Measurements from ENCODE around the gene CALHM6. TPM values are rescaled to one million over a fixed set of nuclear protein-coding genes. Genes with fewer than 3 reads are reported as not detected.

The CALHM6 gene
- total RNA-seq, 1 experiment from 2014 or later, result not detected

DNA sequence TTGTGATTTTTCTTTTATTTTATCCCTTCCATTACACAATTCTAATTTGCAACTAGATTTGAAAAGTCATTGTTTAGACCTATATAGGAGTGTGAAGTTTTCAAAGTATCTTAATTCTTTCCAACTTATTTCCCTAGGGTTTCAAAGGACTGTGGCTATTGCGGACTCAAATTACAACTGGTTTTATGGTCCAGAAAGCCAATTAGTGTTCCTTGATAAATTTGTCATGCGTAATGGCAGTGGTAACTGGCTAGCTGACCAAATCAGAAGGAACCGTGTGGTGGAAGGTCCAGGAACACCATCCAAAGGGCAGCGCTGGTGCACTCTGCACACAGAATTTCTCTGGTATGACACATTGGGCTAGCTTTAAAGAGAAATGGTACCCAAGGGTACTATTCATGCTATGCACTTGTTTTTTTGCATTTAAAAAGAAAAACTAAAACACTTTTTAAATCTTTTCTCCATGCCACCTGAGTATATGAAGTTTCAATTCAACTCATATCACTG, 27.9 kb upstream of the CALHM6 start:
- CTCF ChIA-PET, result no interaction called here
- H3K36me3 Mint-ChIP-seq (ENCODE audit: insufficient read depth, unreplicated experiment), result no peaks in the 10 kb centered on the region
- Histone ChIP-seq H3K36me3 (ENCODE audit: control insufficient read depth, insufficient read depth, low read length) (no peaks in the 10 kb centered on the region), H3K4me1 (no peaks in the 10 kb centered on the region), H3K9me3 (no peaks in the 10 kb centered on the region), H3K4me3 (ENCODE audit: low read depth, low read length) (no peak overlapping the region), H3K27me3 (replicated peaks; ENCODE audit: control insufficient read depth, insufficient read depth, low read length) (no peaks in the 10 kb centered on the region; the same call in 1 of the 2 replicates)
- H3K4me1 Mint-ChIP-seq (ENCODE audit: low read depth, unreplicated experiment), result no peaks in the 10 kb centered on the region
- intact Hi-C loops (cut with micrococcal nuclease; ENCODE audit: unreplicated experiment), result no loop called here
- no TSS peak for BruUV-seq (replicated peaks)
- TF ChIP-seq, protein P1, sequence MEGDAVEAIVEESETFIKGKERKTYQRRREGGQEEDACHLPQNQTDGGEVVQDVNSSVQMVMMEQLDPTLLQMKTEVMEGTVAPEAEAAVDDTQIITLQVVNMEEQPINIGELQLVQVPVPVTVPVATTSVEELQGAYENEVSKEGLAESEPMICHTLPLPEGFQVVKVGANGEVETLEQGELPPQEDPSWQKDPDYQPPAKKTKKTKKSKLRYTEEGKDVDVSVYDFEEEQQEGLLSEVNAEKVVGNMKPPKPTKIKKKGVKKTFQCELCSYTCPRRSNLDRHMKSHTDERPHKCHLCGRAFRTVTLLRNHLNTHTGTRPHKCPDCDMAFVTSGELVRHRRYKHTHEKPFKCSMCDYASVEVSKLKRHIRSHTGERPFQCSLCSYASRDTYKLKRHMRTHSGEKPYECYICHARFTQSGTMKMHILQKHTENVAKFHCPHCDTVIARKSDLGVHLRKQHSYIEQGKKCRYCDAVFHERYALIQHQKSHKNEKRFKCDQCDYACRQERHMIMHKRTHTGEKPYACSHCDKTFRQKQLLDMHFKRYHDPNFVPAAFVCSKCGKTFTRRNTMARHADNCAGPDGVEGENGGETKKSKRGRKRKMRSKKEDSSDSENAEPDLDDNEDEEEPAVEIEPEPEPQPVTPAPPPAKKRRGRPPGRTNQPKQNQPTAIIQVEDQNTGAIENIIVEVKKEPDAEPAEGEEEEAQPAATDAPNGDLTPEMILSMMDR (IDR thresholded peaks at IDR 0.05; ENCODE audit: insufficient read depth in 1 of 2, low read depth in 1 of 2, low read length in 1 of 2, severe bottlenecking in 1 of 2, unreplicated experiment in 1 of 2), result no peak
- peaks cover 3% of the 10 kb centered on the region for H3K27me3 Mint-ChIP-seq (ENCODE audit: insufficient read depth, unreplicated experiment)
- POLR2A ChIA-PET, result no interaction called here
- H3K9me3 Mint-ChIP-seq (ENCODE audit: unreplicated experiment), result no peaks in the 10 kb centered on the region
- H3K27ac Mint-ChIP-seq (ENCODE audit: unreplicated experiment), result no peak overlapping the region
- H3K4me3 Mint-ChIP-seq (ENCODE audit: unreplicated experiment), result no peak overlapping the region
- no peak for DNase-seq

DNA sequence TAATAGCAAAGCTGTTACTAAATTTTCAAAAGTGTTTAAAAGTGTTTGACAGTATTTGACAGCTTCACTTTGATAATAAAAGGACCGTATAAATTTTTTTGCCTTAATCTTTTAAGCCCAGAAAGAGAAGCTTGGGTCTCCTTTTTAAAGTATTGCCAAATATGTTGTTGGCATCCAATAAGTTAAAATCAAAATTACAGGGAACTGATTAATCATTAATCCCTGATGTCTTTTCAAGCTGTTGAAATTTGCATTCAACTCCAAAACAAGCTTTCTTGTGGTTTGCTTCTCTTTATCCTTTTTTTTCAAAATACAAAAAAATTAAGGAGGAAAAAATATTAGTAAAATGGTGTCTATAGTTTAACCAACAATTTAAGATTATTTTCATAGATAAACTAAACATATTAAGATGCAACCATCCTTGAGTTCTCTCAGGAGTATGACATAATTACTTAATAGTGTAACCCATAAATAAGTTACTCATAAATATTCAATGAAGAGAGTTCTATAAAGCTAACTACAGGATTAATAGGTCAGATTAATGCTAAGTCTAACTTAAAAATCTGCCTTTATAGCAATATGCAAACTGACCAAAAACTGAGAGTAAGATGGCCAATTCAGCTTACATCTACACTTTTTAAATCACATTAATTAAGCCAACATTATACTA, 27.0 kb upstream of the CALHM6 start:
- POLR2A ChIA-PET, result no interaction called here
- BruUV-seq (replicated peaks), result no TSS peak
- no peaks in the 10 kb centered on the region for H3K9me3 Mint-ChIP-seq (ENCODE audit: unreplicated experiment)
- Histone ChIP-seq H3K4me1 (no peaks in the 10 kb centered on the region), H3K36me3 (ENCODE audit: control insufficient read depth, insufficient read depth, low read length) (no peaks in the 10 kb centered on the region), H3K27me3 (replicated peaks; ENCODE audit: control insufficient read depth, insufficient read depth, low read length) (no peaks in the 10 kb centered on the region; the same call in 1 of the 2 replicates), H3K9me3 (no peaks in the 10 kb centered on the region), H3K4me3 (ENCODE audit: low read depth, low read length) (no peak overlapping the region)
- H3K4me1 Mint-ChIP-seq (ENCODE audit: low read depth, unreplicated experiment), result no peaks in the 10 kb centered on the region
- peaks cover 3% of the 10 kb centered on the region for H3K27me3 Mint-ChIP-seq (ENCODE audit: insufficient read depth, unreplicated experiment)
- DNase-seq, result no peak
- no peak overlapping the region for H3K4me3 Mint-ChIP-seq (ENCODE audit: unreplicated experiment)
- intact Hi-C loops (cut with micrococcal nuclease; ENCODE audit: unreplicated experiment), result no loop called here
- TF ChIP-seq, protein P1 (IDR thresholded peaks at IDR 0.05; ENCODE audit: insufficient read depth in 1 of 2, low read depth in 1 of 2, low read length in 1 of 2, severe bottlenecking in 1 of 2, unreplicated experiment in 1 of 2), result no peak
- CTCF ChIA-PET, result no interaction called here
- no peaks in the 10 kb centered on the region for H3K36me3 Mint-ChIP-seq (ENCODE audit: insufficient read depth, unreplicated experiment)
- H3K27ac Mint-ChIP-seq (ENCODE audit: unreplicated experiment), result no peak overlapping the region

DNA sequence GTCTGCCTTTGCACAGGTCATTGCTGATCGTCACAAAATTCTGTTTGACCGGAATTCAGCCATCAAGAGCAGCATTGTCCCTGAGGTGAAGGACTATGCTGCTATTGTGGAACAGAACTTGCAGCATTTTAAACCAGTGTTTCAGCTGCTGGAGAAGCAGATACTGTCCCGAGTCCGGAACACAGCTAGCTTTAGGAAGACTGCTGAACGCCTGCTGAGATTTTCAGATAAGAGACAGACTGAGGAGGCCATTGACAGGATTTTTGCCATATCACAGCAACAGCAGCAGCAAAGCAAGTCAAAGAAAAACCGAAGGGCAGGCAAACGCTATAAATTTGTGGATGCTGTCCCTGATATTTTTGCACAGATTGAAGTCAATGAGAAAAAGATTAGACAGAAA, 24.6 kb upstream of the CALHM6 start:
- Histone ChIP-seq H3K27me3 (replicated peaks; ENCODE audit: control insufficient read depth, insufficient read depth, low read length) (no peaks in the 10 kb centered on the region; the same call in none of the 2 replicates), H3K36me3 (ENCODE audit: control insufficient read depth, insufficient read depth, low read length) (no peaks in the 10 kb centered on the region), H3K4me1 (no peaks in the 10 kb centered on the region), H3K9me3 (no peaks in the 10 kb centered on the region), H3K4me3 (ENCODE audit: low read depth, low read length) (no peak overlapping the region)
- Mint-ChIP-seq H3K27ac (ENCODE audit: unreplicated experiment) (no peak overlapping the region), H3K9me3 (ENCODE audit: unreplicated experiment) (no peaks in the 10 kb centered on the region), H3K4me3 (ENCODE audit: unreplicated experiment) (no peak overlapping the region), H3K27me3 (ENCODE audit: insufficient read depth, unreplicated experiment) (peaks cover 9% of the 10 kb centered on the region), H3K4me1 (ENCODE audit: low read depth, unreplicated experiment) (no peaks in the 10 kb centered on the region), H3K36me3 (ENCODE audit: insufficient read depth, unreplicated experiment) (no peaks in the 10 kb centered on the region)
- no TSS peak for BruUV-seq (replicated peaks)
- ChIA-PET CTCF (no interaction called here), POLR2A (no interaction called here)
- intact Hi-C loops (cut with micrococcal nuclease; ENCODE audit: unreplicated experiment), result no loop called here
- TF ChIP-seq, protein P1 (IDR thresholded peaks at IDR 0.05; ENCODE audit: insufficient read depth in 1 of 2, low read depth in 1 of 2, low read length in 1 of 2, severe bottlenecking in 1 of 2, unreplicated experiment in 1 of 2), result no peak
- no peak for DNase-seq
